HG03025 (cell line): ENCODE data around the gene NEK1.
"Not testable (repeated sequence)": the region's sequence is repeated elsewhere in the genome, so short reads cannot be mapped to it uniquely, and the experiment has no call there.

Experiments
- ATAC-seq: cut with Tn5 transposase; IDR thresholded peaks from one replicate; pipeline ENCODE4 v1.9.1; 2021; ENCODE audit warnings: mild to moderate bottlenecking, moderate library complexity; ENCODE audit not compliant: unreplicated experiment, low FRiP score

NEK1 gene

DNA sequence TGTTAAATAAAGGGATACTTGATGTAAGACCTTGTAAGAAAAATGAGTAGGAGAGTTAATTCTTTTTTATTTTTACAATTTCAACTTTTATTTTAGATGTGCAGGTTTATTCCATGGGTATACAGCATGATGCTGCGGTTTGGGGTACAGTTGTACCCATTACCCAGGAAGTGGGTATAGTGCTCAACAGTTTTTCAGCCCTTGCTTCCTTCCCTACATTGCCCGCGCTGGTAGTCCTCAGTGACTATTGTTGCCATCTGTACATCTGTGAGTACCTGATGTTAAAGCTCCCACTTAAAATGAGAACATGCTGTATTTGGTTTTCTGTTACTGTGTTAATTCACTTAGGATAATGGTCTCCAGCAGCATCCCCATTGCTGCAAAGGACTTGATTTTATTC is 17.7 kb upstream of the NEK1 start:
- no peak for ATAC-seq

DNA sequence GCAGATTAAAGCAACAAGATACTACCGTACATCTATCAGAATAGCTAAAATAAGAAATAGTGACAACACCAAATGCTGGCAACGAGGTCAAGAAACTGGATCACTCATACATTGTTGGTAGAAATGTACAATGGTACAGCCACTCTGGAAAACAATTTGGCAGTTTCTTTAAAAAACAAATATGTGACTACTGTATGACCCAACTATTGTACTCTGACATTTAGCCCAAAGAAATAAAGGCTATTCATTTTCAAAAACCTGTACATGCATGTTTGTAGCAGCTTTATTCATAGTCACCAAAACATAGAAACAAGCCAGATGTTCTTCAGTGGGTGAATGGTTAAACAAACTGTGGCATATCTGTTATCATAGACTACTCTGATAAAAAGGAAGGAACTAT is 16.2 kb upstream of the NEK1 start:
- ATAC-seq: no peak

DNA sequence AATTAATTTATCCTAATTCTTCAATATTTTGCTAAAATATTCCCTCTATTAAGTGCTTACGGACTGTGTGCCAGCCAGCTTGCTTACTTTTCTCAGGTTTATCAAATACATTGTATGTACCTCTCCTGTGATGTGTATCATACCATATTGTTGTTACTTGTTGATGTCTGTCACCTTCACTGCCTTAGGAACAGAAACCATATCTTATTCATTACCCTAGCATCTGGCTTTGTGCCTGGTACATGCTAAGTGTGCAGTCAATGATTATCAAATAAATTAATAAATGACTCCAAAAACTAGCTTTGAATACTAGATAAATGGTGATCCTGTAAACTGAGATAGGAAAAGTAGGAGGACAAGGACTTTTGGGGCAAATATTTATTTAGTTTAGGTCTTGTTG is 14.9 kb upstream of the NEK1 start:
- ATAC-seq: no peak

DNA sequence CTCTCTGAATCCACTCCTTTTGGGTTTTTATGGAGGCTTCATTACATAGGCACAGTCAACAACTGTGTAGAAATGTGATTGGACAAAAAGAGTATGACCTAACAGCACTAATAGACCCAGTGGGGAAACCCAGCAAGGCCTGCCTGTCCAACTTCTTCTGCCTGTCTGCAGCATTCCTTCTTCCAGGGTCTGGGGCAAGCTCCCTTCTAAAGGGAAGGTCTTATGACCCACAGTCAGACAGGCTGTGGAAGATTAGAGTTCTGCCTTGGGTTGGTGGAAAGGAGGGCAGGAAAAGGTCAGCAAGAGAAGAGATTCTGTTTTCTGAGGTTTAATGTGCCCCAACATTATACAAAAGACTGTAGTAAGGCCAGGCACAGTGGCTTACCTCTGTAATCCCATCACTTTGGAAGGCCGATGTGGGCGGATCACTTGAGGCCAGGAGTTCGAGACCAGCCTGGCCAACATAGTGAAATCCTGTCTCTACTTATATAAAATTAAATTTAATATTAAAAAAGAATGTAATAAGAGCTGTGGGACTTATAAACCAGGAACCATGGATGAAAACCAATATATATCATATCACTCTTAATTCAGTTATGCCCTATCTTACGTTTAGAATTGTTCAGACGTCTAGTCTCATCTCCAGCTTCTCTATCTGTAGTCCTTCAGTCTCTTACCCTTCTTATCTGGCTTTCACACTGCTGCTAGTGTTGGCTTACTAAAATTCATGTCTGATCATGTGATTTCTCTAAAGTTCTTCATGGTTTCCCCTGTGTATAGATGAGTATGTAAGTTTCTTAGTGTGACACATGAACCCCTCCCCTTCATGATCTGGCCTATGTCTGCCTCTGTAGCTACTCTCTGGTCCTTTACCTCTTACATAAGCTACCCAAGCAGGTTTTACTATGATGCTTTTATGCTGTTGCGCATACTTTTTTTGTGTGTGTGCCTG is 14.2 kb upstream of the NEK1 start:
- ATAC-seq: no peak

DNA sequence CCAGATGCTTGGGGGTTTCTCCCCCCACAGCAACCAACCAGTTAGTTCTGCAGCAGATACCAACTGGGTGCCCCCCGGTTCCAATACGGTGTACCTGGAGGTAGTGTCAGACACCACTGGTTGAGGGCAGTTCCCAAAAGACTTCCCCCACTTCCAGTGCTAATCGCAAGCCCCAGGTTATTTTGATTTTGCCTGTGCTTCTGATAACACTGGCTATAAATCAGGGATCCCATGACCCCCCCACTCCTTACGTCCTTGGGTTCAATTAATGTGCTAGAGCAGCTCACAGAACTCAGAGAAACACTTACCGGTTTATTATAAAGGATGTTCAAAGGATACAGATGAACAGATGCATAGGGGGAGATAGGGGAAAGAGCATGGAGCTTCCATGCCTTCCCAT is 13.5 kb upstream of the NEK1 start:
- ATAC-seq: no peak

DNA sequence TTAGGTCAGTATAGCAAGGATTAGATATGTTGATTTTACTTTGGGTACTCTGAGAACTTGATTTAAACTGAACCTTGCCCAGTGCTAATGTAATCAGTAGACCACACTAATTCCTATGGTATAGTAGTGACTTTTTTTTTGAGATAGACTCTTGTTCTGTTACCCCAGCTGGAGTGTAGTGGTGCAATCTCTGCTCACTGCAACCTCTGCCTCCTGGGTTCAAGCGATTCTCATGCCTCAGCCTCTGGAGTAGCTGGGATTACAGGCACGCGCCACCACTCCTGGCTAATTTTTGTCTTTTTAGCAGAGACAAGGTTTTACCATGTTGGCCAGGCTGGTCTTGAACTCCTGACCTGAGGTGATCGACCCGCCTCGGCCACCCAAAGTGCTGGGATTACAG is 11.6 kb upstream of the NEK1 start:
- ATAC-seq: not testable (repeated sequence)

DNA sequence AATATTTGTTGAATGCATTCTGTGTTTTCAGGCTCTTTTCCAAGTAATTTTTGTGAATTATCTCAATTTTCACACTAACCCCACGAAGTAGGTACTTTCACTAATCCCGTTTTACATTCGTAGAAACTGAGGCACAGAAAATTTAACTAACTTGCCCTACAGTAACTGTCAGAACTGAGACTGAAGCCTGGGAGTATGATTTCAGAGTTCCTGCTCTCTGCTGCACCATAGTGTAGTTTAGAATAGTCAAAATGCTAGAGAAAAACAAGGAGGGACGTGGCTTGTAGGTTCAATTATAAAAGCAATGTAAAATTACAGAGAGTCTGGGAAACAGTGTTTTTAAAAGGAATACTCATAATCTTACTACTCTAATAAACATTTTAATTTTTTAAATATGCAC is 10.2 kb upstream of the NEK1 start:
- no peak for ATAC-seq

DNA sequence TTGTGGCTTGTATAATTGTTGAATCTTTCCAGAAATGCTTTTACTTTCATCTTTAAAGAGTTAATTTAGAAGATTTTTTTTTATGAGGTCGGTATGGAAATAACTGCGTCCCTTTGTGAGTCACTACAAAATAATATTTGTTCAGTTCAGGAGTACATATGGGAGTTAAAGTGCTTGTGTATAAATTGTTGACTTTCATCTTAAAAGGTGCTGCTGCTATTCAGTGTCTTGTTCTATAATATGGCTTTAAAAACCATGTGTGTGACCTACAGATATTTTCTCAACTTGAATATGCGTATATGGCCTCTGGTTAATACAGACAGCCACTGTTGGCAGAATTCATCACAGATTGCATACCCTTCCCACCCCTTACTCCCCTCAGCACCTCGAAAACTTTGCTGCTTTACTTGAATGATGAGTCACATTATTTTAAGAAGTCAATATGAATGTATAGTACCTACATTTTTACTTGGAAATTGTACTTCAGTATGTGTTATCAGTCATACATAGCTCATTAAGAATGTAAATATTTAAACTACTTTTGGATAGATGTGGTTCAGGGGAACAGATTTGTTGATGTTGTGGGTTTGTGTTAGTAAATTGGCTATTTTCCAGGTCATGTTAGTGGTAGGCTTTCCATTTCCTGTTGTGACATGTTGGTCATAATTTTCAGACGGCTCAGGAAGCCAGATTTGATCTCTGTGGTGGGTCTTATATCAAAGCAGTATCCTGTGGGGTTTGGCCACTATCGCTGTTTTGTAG is 9.5 kb upstream of the NEK1 start:
- ATAC-seq: no peak

DNA sequence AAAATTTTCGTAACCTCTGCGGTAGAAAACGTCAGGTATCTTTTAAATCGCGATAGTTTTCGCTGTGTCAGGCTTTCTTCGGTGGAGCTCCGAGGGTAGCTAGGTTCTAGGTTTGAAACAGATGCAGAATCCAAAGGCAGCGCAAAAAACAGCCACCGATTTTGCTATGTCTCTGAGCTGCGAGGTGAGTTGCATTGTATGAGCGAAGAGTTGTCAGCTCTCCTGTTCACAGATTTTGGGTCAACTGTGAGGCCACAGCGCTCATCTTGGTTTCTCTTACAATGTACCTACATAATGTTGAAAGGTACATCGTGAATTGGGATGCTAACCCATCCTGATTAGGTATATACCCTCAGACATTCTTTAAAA is 8.5 kb upstream of the NEK1 start:
- ATAC-seq: no peak

DNA sequence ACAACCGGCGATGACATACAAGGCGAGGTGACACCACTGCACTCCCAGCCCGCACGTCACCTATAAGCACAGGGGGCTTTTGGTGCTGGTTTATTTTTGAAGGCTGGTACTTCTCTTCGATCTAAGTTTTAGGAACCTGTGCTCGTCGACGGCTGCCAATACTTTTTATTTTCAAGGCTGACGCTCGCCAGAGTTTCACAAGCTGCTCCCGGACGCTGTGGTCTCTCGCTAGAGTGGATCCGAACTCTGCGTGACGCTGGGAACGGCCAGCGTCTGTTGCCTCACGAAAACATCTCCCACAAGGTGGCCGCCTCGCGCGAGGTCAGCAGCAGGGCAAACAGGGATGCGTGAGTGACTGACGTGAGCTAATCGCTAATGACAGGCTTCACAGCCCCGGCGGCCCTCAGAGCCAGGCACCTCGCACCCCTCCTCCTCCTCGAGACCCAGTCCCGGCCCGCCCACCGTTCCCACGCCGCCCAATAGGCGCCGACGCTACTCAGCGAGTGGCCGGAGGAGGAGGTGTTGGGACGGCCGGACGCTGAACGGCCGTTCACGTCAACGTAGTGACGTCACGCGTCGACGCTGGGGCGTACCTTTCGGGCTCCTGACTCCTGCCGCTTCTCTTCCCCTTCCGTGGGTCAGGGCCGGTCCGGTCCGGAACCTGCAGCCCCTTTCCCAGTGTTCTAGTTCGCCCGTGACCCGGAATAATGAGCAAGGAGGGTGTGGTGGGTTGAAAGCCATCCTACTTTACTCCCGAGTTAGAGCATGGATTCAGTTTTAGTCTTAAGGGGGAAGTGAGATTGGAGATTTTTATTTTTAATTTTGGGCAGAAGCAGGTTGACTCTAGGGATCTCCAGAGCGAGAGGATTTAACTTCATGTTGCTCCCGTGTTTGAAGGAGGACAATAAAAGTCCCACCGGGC is 7.8 kb upstream of the NEK1 start, which contains the start of gene CLCN3:
CLCN3 (plus strand) TSS at position 621 of the 922 bp plus-strand sequence. CDS start 15,351 bp downstream, outside the sequence.
- peak; percentile 96 for ATAC-seq

DNA sequence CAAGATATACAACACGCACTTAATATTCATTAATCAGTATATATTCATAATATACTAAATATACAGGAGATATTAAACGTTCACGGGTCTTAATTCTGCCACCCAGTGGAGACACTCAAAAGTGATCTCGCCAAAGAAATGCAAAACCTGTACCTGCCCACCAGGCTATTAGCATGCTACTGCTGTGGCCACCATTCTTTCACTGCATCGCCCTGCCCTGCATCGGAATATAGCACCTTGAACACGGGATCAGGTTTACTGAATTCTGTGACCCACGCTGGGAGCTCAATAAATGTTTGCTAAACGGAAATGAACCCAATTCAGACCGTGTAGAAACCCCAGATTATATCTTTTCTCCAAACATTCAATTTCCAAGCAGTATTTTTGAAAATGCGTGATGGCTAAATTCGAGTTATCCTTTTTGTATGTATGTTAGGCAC is 7.2 kb upstream of the NEK1 start:
- ATAC-seq: peak; percentile 50

DNA sequence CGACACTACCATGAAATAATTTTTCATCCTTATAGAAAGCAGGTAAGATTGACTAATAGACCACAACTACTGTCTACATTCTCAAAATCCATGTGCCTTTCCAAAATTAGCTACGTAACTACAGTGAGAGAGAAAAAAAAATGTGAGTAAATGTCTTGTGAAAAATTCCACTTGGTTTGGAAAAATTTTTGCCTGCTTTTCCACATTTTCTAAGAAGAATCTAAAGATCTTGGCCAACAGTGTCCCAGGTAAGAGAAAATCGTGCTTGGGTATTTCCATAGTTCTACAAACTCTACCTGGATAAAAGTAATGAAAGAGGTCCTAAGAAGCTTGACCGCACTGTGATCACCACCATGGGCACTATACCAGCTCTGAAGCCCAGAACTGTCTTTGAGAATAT is 6.6 kb upstream of the NEK1 start:
- ATAC-seq: no peak

DNA sequence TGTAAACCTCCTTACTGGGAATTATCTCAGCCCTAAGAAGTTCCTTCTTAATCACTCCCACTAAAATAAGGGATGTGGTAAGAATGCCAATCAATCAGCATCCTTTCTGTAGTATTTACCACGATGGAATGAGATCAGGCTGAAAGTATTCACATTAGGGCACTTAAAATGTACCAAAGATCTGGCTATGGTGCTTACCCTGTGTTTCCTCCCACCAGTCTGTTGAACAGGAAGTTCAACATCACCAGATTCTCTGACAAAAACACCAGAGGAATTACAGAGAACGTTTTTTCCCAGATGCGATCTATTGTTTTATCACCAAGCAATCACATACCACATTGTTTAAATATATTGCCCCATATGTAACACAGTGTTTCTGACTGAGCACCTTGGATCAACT is 5.9 kb upstream of the NEK1 start:
- ATAC-seq: no peak

DNA sequence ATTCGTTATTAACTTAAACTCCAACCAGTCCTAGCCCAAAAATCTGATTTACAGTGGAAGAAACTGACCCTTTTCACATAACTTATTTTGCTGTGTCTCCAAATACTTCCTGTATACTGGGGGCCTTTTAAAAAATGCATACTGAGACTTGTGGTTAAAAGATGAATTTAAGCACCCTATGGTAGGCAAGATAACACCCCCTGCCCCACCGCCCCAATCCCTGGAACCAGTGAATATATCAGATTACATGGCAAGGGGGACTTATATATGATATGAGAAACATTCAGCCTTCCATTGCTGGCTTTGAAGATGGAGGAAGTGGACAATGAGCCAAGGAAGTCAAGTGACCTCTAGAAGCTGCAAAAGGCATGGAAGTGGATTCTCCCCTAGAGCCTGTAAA is 4.9 kb upstream of the NEK1 start:
- ATAC-seq: no peak

DNA sequence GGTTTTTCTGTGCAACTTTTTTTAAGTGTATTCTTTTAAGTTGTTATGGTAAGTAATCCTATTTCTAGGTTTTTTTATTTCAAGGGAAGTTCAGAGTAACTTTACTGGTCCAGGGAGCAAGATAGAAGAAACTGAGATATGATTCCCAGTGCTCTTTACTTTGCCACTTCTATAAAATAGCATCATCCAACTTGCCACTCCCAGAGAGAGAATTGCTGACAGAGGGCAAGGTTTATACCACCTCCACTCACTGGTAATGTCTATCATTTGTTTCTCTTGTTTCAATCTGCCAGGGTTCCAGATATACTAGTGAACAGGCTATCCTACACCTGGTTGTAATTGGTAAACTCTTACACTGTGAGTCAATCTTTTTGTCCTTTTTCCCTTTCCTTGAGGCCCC is 4.5 kb upstream of the NEK1 start:
- ATAC-seq: no peak

DNA sequence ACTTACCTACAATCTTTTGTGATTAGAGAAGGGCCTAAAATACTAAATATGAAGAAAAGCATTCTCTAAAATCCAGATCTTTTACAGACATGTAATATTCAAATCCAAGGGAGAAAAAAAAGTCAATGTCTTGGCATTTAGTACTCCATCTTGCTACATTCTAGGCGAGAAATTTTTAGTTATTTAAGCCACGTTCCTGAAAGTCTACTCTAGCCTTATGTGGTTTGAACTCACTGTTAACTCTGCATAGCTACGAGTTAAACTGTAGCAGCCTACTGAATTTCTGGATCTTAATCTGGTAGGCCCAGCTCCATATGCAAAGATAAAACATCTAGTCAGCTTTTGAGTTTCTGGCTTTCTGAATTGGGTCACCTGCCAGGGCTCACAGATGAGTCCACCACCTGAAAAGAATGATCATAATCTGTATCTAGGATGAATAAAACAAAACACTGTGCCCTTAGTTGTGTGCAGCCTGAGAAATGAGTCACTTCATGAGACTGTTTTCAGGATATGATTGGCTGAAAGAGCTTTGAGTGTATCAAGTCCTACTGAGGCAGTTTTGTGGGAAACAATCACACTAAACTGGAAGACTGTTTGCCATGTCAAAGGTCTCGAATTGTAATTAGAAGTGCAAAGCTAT is 3.2 kb upstream of the NEK1 start:
- ATAC-seq: no peak

DNA sequence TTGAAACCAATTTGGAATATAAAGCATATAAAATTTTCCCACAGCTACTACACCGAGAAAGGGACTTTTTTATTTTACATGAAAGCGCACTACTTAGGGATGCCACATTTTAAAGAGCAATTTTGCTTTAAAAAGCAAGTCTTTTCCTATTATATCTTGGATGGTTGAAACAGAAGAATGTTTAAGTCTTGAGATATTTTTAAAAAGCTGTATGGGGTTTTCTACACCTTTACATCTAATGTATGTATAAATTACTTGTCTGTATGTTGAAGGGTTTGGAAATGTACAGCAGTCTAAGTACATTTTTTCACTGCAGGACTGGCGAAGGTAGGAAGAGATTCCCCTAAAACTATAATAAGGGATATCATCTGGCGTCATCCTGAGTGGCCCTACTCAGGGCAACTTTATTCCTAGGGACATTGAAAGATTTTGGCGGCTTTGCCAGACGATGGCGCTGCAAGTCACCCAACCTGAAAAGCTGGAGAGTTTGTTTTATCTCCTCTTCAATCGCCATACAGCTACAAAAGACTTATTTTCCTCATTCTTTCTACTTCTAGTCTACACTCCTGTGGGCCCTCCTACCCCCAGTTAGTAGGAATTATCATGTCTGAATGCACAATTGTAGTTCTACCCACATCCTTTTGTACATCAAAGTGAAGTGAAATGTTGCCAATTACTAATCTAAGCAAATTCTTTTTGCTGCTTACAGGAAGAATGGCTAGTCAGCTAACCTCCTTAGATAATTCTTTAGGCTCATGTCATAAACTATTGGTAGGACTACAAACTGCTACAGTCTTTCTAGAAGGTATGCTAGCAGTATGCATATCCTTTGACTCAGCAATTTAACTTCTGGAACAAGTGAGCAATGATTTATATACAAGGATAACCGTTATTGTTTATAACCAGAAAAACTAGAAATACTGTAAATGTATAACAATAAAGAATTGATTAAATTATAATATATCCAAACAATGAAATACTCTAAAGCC is 782 bp upstream of the NEK1 start:
- no peak for ATAC-seq

DNA sequence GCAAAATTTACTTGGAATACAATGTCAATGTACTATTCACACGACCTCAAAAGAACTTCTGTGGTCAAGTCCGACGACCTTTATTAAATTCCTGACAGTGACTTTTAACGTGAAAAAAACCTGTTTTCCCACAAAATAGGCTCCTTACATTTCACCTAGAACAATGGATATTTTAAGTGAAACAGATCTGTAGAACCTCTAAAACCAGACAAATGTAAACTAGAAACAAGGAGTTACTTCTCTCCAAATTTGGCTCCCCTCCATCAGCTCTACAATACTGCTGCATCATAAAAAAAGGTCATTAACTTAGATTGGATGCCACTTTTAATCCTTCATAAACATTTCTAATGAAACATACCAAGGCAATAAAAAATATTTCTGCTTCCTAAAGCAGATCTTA is 1.2 kb downstream of the NEK1 start:
- ATAC-seq: no peak

DNA sequence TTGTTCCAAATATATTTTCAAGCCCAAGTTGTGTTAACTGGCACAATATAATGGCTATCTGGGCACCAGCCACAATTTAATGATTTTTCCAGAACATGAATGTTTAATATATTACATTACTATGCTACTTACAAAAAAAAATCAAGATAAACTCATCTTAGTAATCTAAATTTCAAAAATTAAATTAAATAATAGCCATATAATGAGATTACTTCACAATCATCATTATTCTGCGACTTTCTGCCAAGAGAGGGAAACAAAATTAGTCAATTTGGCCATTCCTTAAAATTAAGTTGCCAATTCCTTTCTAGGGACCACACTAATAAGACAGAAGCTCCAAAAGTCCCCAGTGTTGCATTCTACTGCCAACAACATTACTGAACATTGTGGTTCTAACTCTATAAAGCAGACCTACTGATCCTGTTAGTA is 7.5 kb downstream of the NEK1 start:
- ATAC-seq: no peak
